Mesendoderm (in vitro differentiated cells): ENCODE measurements around the gene KRTAP2-2. TPM values are rescaled to one million over a fixed set of nuclear protein-coding genes. Genes with fewer than 3 reads are reported as not detected.
"Not testable (repeated sequence)": the region's sequence is repeated elsewhere in the genome, so short reads cannot be mapped to it uniquely, and the experiment has no call there.

ENCODE experiments used
- DNase-seq: peaks from one replicate; pipeline ENCODE4 v3.0.0; 2013
- H2AK5ac ChIP-seq: 2 replicates; pipeline ENCODE4 v1.6.1; 2013; ENCODE audit warnings: low read length, inconsistent platforms
- H2BK120ac ChIP-seq: 2 replicates; pipeline ENCODE4 v1.6.1; 2013; ENCODE audit warnings: low read depth, mild to moderate bottlenecking, low read length, moderate library complexity, mixed read lengths
- H2BK15ac ChIP-seq: replicated peaks from 2 replicates; pipeline ENCODE4 v1.6.1; 2013; ENCODE audit warnings: low read depth, mild to moderate bottlenecking, moderate library complexity
- H2BK5ac ChIP-seq: 2 replicates; pipeline ENCODE4 v1.6.1; 2013; ENCODE audit warnings: low read length, inconsistent platforms
- H3K18ac ChIP-seq: 2 replicates; pipeline ENCODE4 v1.6.1; 2013; ENCODE audit warnings: mild to moderate bottlenecking, low read length, mixed read lengths
- H3K23ac ChIP-seq: one replicate; pipeline ENCODE4 v1.6.1; 2013; ENCODE audit warnings: low read length
- H3K27ac ChIP-seq: 2 replicates; pipeline ENCODE4 v1.5.1; 2013; ENCODE audit warnings: low read depth, mild to moderate bottlenecking, inconsistent platforms, low read length, moderate library complexity
- H3K27me3 ChIP-seq: 2 replicates; pipeline ENCODE4 v1.6.1; 2013; ENCODE audit warnings: low read length, control low read depth, mild to moderate bottlenecking, inconsistent platforms; ENCODE audit not compliant: insufficient read depth, poor library complexity
- H3K36me3 ChIP-seq: 2 replicates; pipeline ENCODE4 v1.6.1; 2013; ENCODE audit warnings: low read length, inconsistent platforms; ENCODE audit not compliant: control insufficient read depth, insufficient read depth
- H3K4ac ChIP-seq: one replicate; pipeline ENCODE4 v1.6.1; 2013; ENCODE audit warnings: low read depth, mild to moderate bottlenecking, low read length, moderate library complexity
- H3K4me1 ChIP-seq: 2 replicates; pipeline ENCODE4 v1.6.1; 2013; ENCODE audit warnings: low read depth, low read length, inconsistent platforms; ENCODE audit not compliant: control insufficient read depth
- H3K4me2 ChIP-seq: 2 replicates; pipeline ENCODE4 v1.6.1; 2013; ENCODE audit warnings: low read length
- H3K4me3 ChIP-seq: 2 replicates; pipeline ENCODE4 v1.5.1; 2013; ENCODE audit warnings: mild to moderate bottlenecking, low read length
- H3K56ac ChIP-seq: one replicate; pipeline ENCODE4 v1.6.1; 2013; ENCODE audit warnings: low read length
- H3K79me1 ChIP-seq: 2 replicates; pipeline ENCODE4 v1.6.1; 2013; ENCODE audit warnings: low read length, inconsistent platforms
- H3K79me2 ChIP-seq: 2 replicates; pipeline ENCODE4 v1.6.1; 2013; ENCODE audit warnings: mild to moderate bottlenecking, low read length; ENCODE audit not compliant: control insufficient read depth, insufficient read depth
- H3K9ac ChIP-seq: 2 replicates; pipeline ENCODE4 v1.6.1; 2013; ENCODE audit warnings: low read length, inconsistent platforms
- H4K5ac ChIP-seq: one replicate; pipeline ENCODE4 v1.6.1; 2013; ENCODE audit warnings: low read length
- H4K8ac ChIP-seq: one replicate; pipeline ENCODE4 v1.6.1; 2013; ENCODE audit warnings: low read depth, mild to moderate bottlenecking, control low read depth, low read length, moderate library complexity
- WGBS: extraction: QIAGEN DNeasy Blood & Tissue Kit; methylation state at CpG from one replicate; pipeline ENCODE4 v1.1.7; 2013; ENCODE audit warnings: low lambda C conversion rate, missing lambda C conversion rate; ENCODE audit not compliant: insufficient coverage; ENCODE audit errors: extremely low coverage; 5-methylcytosine and 5-hydroxymethylcytosine counted together
- polyA plus RNA-seq, 2 experiments: library from polyadenylated mRNA; stranded (reverse); fragments of 200-250 nt; gene quantifications; one replicate each; pipeline ENCODE4 v1.2.3, GENCODE V29; 2013

The KRTAP2-2 gene, protein sequence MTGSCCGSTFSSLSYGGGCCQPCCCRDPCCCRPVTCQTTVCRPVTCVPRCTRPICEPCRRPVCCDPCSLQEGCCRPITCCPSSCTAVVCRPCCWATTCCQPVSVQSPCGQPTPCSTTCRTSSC
- not detected for polyA plus RNA-seq (2013, experiment 1 of 2)
- polyA plus RNA-seq (2013, experiment 2 of 2), result not detected

DNA sequence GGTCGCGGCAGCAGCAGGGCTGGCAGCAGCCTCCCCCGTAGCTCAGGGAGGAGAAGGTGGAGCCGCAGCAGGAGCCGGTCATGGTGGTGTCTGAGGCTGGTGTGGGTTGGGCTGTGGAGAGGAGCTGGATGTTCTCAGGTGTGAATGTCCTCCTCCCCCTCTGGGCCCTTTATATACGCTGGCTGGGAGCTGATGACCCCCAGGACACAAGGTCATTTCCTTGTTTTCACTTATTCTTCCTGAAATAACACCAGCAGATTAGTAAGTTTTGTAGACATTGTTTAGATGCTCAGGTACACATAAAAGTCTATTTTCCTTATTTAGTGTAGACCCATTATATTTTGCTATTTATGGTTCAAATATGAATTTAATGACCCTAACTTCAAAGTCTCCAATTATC, at the start of gene KRTAP2-2:
Gene KRTAP2-2, minus strand, starts transcription at position 101 of the 400 bp plus-strand sequence. Its CDS starts 19 bp downstream, at position 82.
- not testable (repeated sequence) for H3K56ac ChIP-seq

DNA sequence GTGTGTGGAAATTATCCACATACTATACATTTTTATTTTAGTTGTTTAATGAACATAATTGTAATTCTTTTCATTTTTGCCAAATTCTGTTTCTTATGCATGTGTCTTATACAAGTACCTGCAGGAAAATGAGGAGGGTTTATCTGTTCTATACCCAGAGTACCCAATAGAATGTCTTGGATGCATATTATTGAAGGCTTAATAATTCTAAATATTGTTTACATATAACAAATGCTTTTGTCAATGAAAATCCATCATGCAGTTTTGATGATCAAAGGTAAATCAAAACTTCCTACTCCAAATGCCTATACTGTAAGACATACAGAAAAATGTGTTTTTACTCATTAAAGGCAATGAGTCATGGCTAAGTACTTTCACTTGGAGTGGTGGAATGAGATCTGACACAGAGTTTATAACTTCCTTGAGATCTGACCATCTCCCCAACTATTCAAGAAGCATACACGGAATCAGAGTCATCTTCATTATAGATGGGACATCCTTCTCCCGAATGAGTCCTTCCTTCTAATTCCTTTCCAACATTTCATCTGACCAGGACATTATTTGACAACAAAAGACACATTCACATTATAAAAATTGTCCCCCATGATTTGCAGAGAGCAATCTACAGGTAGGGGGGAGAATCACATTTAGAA, 49.5 kb upstream of the KRTAP2-2 start:
- not testable (repeated sequence) for H3K36me3 ChIP-seq, H2BK15ac ChIP-seq, H3K4me2 ChIP-seq, H4K8ac ChIP-seq, H3K9ac ChIP-seq, H3K79me2 ChIP-seq, H2BK5ac ChIP-seq, H2BK120ac ChIP-seq, H2AK5ac ChIP-seq, H3K23ac ChIP-seq, H3K27me3 ChIP-seq, DNase-seq, H4K5ac ChIP-seq, H3K56ac ChIP-seq, H3K79me1 ChIP-seq, H3K4me1 ChIP-seq, H3K4ac ChIP-seq, H3K4me3 ChIP-seq, H3K18ac ChIP-seq, H3K27ac ChIP-seq
- WGBS, result no CpG with 5 or more reads among the region's 2 CpGs

More for the DNA sequence above, at the start of gene KRTAP2-2:
- not testable (repeated sequence) for H2BK120ac ChIP-seq, H2BK15ac ChIP-seq, H2BK5ac ChIP-seq, H3K4me3 ChIP-seq, H3K79me2 ChIP-seq, H3K4me2 ChIP-seq, H3K79me1 ChIP-seq, H3K9ac ChIP-seq, H3K4me1 ChIP-seq, H3K18ac ChIP-seq, H3K36me3 ChIP-seq, H4K8ac ChIP-seq, H3K27ac ChIP-seq, DNase-seq, H2AK5ac ChIP-seq, H3K27me3 ChIP-seq, H4K5ac ChIP-seq, H3K23ac ChIP-seq
- peak within 1 kb of the TSS; percentile 55 for H3K4ac ChIP-seq
- WGBS, result no CpG with 5 or more reads among the region's 6 CpGs

DNA sequence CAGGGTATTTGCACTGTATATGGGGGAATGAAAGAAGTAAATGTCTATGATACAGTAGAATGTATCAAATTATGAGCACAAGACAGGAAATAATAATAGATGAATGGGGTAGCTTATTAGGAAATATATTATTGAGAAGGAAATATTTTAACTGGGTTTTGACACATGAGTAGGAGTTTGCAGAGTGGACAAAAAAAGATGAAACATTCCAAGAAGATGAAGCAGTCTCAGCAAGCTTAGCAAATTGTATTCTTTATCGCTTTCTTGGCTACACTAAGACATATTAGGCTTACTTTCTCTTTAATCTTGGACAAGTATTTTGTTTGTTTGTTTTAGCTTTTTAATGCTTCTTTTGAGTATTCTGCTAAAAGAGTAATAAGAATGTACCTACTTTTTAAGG, 48.9 kb upstream of the KRTAP2-2 start:
- no peak overlapping the region for H3K18ac ChIP-seq
- no peak overlapping the region for H3K9ac ChIP-seq
- WGBS, result no CpG with 5 or more reads among the region's 1 CpG
- DNase-seq, result no peak
- H3K4ac ChIP-seq, result no peak overlapping the region
- H2BK5ac ChIP-seq, result no peak overlapping the region
- H3K27ac ChIP-seq, result no peak overlapping the region
- no peak overlapping the region for H2AK5ac ChIP-seq
- H3K23ac ChIP-seq, result no peak overlapping the region
- no peak overlapping the region for H4K8ac ChIP-seq
- H3K4me2 ChIP-seq, result no peak overlapping the region
- no peaks in the 10 kb centered on the region for H3K79me2 ChIP-seq
- H2BK120ac ChIP-seq, result no peak overlapping the region
- H3K56ac ChIP-seq, result no peak overlapping the region
- no peak overlapping the region for H4K5ac ChIP-seq
- H3K27me3 ChIP-seq, result no peaks in the 10 kb centered on the region
- H3K79me1 ChIP-seq, result no peaks in the 10 kb centered on the region
- no peak overlapping the region for H2BK15ac ChIP-seq
- H3K36me3 ChIP-seq, result no peaks in the 10 kb centered on the region
- no peak overlapping the region for H3K4me3 ChIP-seq
- no peaks in the 10 kb centered on the region for H3K4me1 ChIP-seq

DNA sequence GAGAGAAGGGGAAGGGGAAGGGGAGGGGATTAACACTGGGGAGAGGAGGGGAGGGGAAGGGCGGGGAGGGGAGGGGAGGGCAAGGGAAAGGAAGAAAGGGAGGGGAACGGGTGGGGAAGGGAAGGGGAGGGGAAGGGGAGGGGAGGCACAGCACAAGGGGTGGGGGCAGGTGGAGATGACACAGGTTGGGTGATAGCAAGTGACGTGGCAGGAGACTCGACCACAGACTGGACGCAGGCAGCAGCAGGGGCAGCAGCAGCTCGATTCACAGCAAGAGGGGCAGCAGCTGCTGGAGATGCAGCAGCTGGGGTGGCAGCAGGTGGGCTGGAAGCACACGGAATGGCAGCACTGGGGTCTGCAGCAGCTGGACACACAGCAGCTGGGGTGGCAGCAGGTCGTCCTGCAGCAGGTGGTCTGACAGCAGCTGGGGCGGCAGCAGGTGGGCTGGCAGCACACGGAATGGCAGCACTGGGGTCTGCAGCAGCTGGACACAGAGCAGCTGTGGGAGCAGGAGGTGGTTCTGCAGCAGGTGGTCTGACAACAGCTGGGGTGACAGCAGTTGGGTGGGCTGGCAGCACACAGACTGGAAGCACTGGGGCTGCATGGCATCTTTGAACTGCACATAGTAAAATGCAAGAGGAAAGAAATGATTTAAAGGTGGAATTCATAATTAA, 46.7 kb upstream of the KRTAP2-2 start, which contains the start of gene KRTAP4-16:
Gene KRTAP4-16, minus strand, starts transcription at position 624 of the 674 bp plus-strand sequence. Its CDS starts 0 bp downstream, at position 624.
- no peak within 1 kb of the TSS for H3K18ac ChIP-seq
- H3K4me3 ChIP-seq, result no peak within 1 kb of the TSS
- no peak within 1 kb of the TSS for H4K8ac ChIP-seq
- H2BK5ac ChIP-seq, result no peak within 1 kb of the TSS
- no peak within 1 kb of the TSS for H3K27ac ChIP-seq
- no peak within 1 kb of the TSS for H2AK5ac ChIP-seq
- no peaks in the 10 kb centered on the region for H3K79me1 ChIP-seq
- no peak within 1 kb of the TSS for H3K23ac ChIP-seq
- WGBS, result no CpG with 5 or more reads among the region's 10 CpGs
- no peaks in the 10 kb centered on the region for H3K36me3 ChIP-seq
- no peaks in the 10 kb centered on the region for H3K79me2 ChIP-seq
- no peak within 1 kb of the TSS for H3K4ac ChIP-seq
- H4K5ac ChIP-seq, result no peak within 1 kb of the TSS
- no peak within 1 kb of the TSS for H2BK15ac ChIP-seq
- H3K9ac ChIP-seq, result no peak within 1 kb of the TSS
- H3K4me1 ChIP-seq, result no peaks in the 10 kb centered on the region
- H3K56ac ChIP-seq, result no peak within 1 kb of the TSS
- no peak for DNase-seq
- H3K4me2 ChIP-seq, result no peak within 1 kb of the TSS
- H2BK120ac ChIP-seq, result no peak within 1 kb of the TSS
- no peaks in the 10 kb centered on the region for H3K27me3 ChIP-seq

DNA sequence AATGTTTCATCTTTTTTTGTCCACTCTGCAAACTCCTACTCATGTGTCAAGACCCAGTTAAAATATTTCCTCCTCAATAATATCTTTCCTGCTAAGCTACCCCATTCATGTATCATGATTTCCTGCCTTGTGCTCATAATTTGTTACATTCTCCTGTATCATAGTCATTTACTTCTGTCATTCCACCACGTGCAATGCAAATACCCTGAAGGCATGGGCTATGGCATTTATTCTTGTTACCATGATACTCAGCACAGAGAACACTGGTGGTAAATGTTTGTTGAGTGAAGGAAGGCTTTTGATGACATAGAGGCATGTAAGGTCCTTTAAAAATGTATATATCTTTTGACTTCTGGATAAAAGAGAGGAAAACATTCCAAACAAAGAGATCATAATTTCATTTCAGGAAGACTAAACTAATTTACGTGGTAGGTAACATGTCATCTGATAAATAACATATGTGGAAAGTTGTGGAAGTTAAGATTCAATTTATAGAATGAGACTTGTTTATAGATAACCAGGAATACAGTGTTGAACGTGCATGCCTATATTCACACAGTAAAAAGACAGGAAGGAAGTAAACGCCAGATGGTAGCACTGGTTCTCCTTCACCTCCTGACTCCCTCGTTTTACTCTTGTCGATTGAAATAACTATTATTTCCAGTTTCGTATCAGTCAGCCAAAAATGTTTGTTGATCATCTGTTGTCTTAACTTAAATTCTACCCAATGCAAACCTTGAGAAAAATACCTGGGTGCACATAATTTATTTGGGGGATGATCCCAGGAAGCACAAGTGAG, 44.9 kb upstream of the KRTAP2-2 start:
- not testable (repeated sequence) for H4K8ac ChIP-seq, H3K56ac ChIP-seq, H3K23ac ChIP-seq, H3K9ac ChIP-seq, H3K79me1 ChIP-seq, H2AK5ac ChIP-seq, DNase-seq, H3K27me3 ChIP-seq, H2BK120ac ChIP-seq, H3K4me3 ChIP-seq, H2BK5ac ChIP-seq, H3K4me2 ChIP-seq, H3K27ac ChIP-seq, H3K79me2 ChIP-seq, H3K4ac ChIP-seq, H3K4me1 ChIP-seq, H3K36me3 ChIP-seq, H2BK15ac ChIP-seq, H4K5ac ChIP-seq, H3K18ac ChIP-seq
- no CpG with 5 or more reads among the region's 7 CpGs for WGBS
